Suprapubic skin (tissue), 4 donors: ENCODE data around the gene KCNK1.

Experiments
- EP300 ChIP-seq: sonication (generic); formaldehyde crosslinking; IDR thresholded peaks from one replicate; pipeline ENCODE4 v1.6.1; 2017; ENCODE audit warnings: antibody characterized with exemption
- POLR2A ChIP-seq, 2 donors: fragments of 450-650 bp; IDR thresholded peaks; one replicate each; pipeline ENCODE4 v1.6.1; 2017; ENCODE audit warnings: antibody characterized with exemption in 2 of 2, mild to moderate bottlenecking in 2 of 2, moderate library complexity in 2 of 2
- POLR2AphosphoS5 ChIP-seq, 3 donors: sonication (generic); formaldehyde crosslinking; IDR thresholded peaks; one replicate each; pipeline ENCODE4 v1.6.1; 2017; ENCODE audit warnings: antibody characterized with exemption in 3 of 3
- TF ChIP-seq, protein P1 (sequence below), 2 donors: fragments of 200-600 bp in 1 of 2; fragments of 450-650 bp in 1 of 2; sonication (generic) in 1 of 2; IDR thresholded peaks; one replicate each; pipeline ENCODE4 v1.5.1; 2016 to 2019; ENCODE audit warnings: antibody characterized with exemption in 2 of 2, mild to moderate bottlenecking in 1 of 2, moderate library complexity in 1 of 2

DNA sequence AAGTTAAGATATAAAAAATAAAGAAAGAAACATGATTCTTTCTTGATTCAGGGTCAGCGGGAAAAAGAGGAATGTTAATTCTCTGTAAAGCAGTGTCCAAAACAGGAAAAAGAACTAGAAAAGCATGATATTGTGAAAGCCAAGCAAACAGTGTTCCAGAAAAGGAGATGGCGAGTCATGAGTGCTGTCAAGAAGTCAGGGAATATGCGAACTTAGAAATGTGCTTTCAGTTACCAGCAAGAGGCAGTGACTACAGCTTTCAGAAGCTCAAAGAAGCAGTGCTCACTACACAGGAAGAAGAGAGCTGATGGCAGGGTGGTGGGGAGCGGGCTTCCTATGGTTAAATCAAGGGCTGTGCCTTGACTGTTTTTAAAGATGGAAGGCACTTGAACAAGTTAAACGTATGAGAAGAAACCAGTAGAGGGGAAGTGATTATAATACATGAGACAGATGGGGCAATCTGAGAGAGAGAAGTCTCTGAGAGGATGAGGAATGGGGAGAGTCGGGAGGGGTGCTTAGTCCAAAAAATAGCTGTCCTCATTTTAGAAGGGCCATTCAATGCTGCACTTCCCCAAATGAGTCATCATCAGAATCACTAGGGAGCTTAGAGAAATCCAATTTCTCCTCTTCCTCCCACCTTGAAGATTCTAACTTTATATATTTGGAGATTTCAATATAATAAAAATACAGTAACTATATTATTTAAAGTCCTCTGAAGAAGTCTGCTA, 90.4 kb downstream of the KCNK1 start:
- TF ChIP-seq, protein P1, sequence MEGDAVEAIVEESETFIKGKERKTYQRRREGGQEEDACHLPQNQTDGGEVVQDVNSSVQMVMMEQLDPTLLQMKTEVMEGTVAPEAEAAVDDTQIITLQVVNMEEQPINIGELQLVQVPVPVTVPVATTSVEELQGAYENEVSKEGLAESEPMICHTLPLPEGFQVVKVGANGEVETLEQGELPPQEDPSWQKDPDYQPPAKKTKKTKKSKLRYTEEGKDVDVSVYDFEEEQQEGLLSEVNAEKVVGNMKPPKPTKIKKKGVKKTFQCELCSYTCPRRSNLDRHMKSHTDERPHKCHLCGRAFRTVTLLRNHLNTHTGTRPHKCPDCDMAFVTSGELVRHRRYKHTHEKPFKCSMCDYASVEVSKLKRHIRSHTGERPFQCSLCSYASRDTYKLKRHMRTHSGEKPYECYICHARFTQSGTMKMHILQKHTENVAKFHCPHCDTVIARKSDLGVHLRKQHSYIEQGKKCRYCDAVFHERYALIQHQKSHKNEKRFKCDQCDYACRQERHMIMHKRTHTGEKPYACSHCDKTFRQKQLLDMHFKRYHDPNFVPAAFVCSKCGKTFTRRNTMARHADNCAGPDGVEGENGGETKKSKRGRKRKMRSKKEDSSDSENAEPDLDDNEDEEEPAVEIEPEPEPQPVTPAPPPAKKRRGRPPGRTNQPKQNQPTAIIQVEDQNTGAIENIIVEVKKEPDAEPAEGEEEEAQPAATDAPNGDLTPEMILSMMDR (IDR thresholded peaks at IDR 0.05), result no peak
- no peak for TF ChIP-seq POLR2A (IDR thresholded peaks at IDR 0.05)
- no peak for TF ChIP-seq POLR2AphosphoS5 (IDR thresholded peaks at IDR 0.05)
- no peak for TF ChIP-seq EP300
